Prostate gland (tissue), 2 donors: Measurements from ENCODE around the gene CCDC134.

Experiments
- CTCF ChIP-seq, 4 experiments: fragments of 200-600 bp in 2 of 4; fragments of 450-650 bp in 2 of 4; sonication (generic) in 2 of 4; IDR thresholded peaks; 1 replicate in 3 of 4; 2 replicates in 1 of 4; pipeline ENCODE4 v1.5.1; 2016 to 2019; ENCODE audit warnings: antibody characterized with exemption in 4 of 4, mild to moderate bottlenecking in 2 of 4, moderate library complexity in 2 of 4
- POLR2A ChIP-seq: fragments of 450-650 bp; IDR thresholded peaks from one replicate; pipeline ENCODE4 v1.6.1; 2016; ENCODE audit warnings: antibody characterized with exemption, mild to moderate bottlenecking
- POLR2AphosphoS5 ChIP-seq: sonication (generic); formaldehyde crosslinking; IDR thresholded peaks from one replicate; pipeline ENCODE4 v1.6.1; 2017; ENCODE audit warnings: antibody characterized with exemption

- TF ChIP-seq CTCF (IDR thresholded peaks at IDR 0.05) (no peak), POLR2A (no peak), POLR2AphosphoS5 (no peak)
These were observed 38.6 kb downstream of the CCDC134 start for GRCh38 chr22:41838842-41839618.
